B cell (primary cell): ENCODE results near the gene CELF4. TPM values are rescaled to one million over a fixed set of nuclear protein-coding genes. Genes with fewer than 3 reads are reported as not detected.

Source experiments
- ATAC-seq: fragments of 200-7000 bp; cut with Tn5 transposase; one replicate; pipeline ENCODE4 v1.10.0; 2021; ENCODE audit warnings: low read depth, mild to moderate bottlenecking, moderate number of reproducible peaks, moderate library complexity
- CTCF ChIA-PET: fragments of 350-600 bp; sonication (Branson Sonifier 250); formaldehyde crosslinking; loops from one replicate; lab custom pipeline; 2021; ENCODE audit warnings: antibody characterized with exemption, inconsistent platforms; lab: Charles Lee
- POLR2A ChIA-PET: fragments of 350-600 bp; sonication (Branson Sonifier 250); formaldehyde crosslinking; loops from one replicate; lab custom pipeline; 2021; ENCODE audit warnings: antibody characterized with exemption; lab: Charles Lee
- DNase-seq: peaks from one replicate; pipeline ENCODE4 v3.0.0; 2013
- H2AFZ ChIP-seq: 2 replicates; pipeline ENCODE4 v1.6.1; 2012; ENCODE audit warnings: mild to moderate bottlenecking, low read depth, low read length; ENCODE audit not compliant: insufficient read depth, poor library complexity, severe bottlenecking
- H3K27ac ChIP-seq, 2 donors: 1 replicate in 1 of 2; 2 replicates in 1 of 2; pipeline ENCODE4 v1.5.1; 2012 to 2013; ENCODE audit warnings: low read length in 2 of 2, mild to moderate bottlenecking in 2 of 2, moderate library complexity in 1 of 2
- H3K27me3 ChIP-seq, 4 experiments: fragments of 200-600 bp in 1 of 4; sonication (generic) in 1 of 4; replicated peaks in 1 of 4; 1 replicate in 2 of 4; 2 replicates in 2 of 4; pipeline versions ENCODE4 v1.6.1 to v1.7.0; 2013 to 2016; ENCODE audit warnings: low read length in 3 of 4, mild to moderate bottlenecking in 2 of 4, mixed read lengths in 1 of 4, moderate library complexity in 1 of 4; ENCODE audit not compliant: insufficient read depth in 4 of 4, control insufficient read depth in 3 of 4; ENCODE audit errors: control extremely low read depth in 1 of 4
- H3K36me3 ChIP-seq, 2 experiments: replicated peaks in 1 of 2; 1 replicate in 1 of 2; 2 replicates in 1 of 2; pipeline versions ENCODE4 v1.6.1 to v1.7.1; 2013; ENCODE audit warnings: low read length in 1 of 2; ENCODE audit not compliant: insufficient read depth in 2 of 2, control insufficient read depth in 1 of 2; ENCODE audit errors: control extremely low read depth in 1 of 2, extremely low read depth in 1 of 2
- H3K4me1 ChIP-seq, 2 donors: fragments of 200-600 bp in 1 of 2; sonication (generic) in 1 of 2; 1 replicate in 1 of 2; 2 replicates in 1 of 2; pipeline versions ENCODE4 v1.5.1 to v1.6.1; 2013 to 2017; ENCODE audit warnings: low read length in 2 of 2; ENCODE audit not compliant: control insufficient read depth in 2 of 2, insufficient read depth in 2 of 2
- H3K4me2 ChIP-seq: replicated peaks from 2 replicates; pipeline ENCODE3; 2012; ENCODE audit warnings: mild to moderate bottlenecking, low read depth, low read length; ENCODE audit not compliant: poor library complexity, severe bottlenecking
- H3K4me3 ChIP-seq, 5 experiments: fragments of 200-600 bp in 1 of 5; sonication (generic) in 1 of 5; 1 replicate in 3 of 5; 2 replicates in 2 of 5; pipeline versions ENCODE4 v1.5.1 to v1.7.0; 2011 to 2016; ENCODE audit warnings: low read length in 4 of 5, mild to moderate bottlenecking in 4 of 5, low read depth in 2 of 5, control low read depth in 1 of 5, moderate library complexity in 1 of 5; ENCODE audit not compliant: insufficient read depth in 1 of 5; ENCODE audit errors: control extremely low read depth in 1 of 5, extremely low read depth in 1 of 5
- H3K79me2 ChIP-seq: fragments of 200-600 bp; sonication (generic); one replicate; pipeline ENCODE4 v1.6.0; 2016; ENCODE audit warnings: low read length; ENCODE audit not compliant: control insufficient read depth, insufficient read depth
- H3K9ac ChIP-seq: fragments of 200-600 bp; sonication (generic); 2 replicates; pipeline ENCODE4 v1.6.1; 2017; ENCODE audit warnings: mild to moderate bottlenecking, low read length, moderate library complexity
- H3K9me3 ChIP-seq, 3 donors: one replicate each; pipeline versions ENCODE4 v1.6.1 to v1.7.1; 2013; ENCODE audit warnings: low read length in 2 of 3; ENCODE audit not compliant: control insufficient read depth in 2 of 3, insufficient read depth in 1 of 3; ENCODE audit errors: control extremely low read depth in 1 of 3
- H4K20me1 ChIP-seq: 2 replicates; pipeline ENCODE4 v1.6.0; 2012; ENCODE audit warnings: mild to moderate bottlenecking, low read length; ENCODE audit not compliant: insufficient read depth, control insufficient read depth, poor library complexity, severe bottlenecking
- H3K27ac Mint-ChIP-seq: one replicate; pipeline ENCODE4 v1.8.0; 2021; ENCODE audit warnings: mixed read lengths
- H3K27me3 Mint-ChIP-seq: one replicate; pipeline ENCODE4 v1.8.0; 2021; ENCODE audit warnings: mixed read lengths
- H3K4me1 Mint-ChIP-seq: one replicate; pipeline ENCODE4 v1.8.0; 2021; ENCODE audit warnings: mixed read lengths
- H3K4me3 Mint-ChIP-seq: one replicate; pipeline ENCODE4 v1.8.0; 2021; ENCODE audit warnings: mixed read lengths
- H3K9me3 Mint-ChIP-seq: one replicate; pipeline ENCODE4 v1.8.0; 2022; ENCODE audit warnings: mixed read lengths; ENCODE audit not compliant: insufficient read depth
- EZH2 ChIP-seq: IDR thresholded peaks from 2 replicates; pipeline ENCODE4 v1.6.1; 2012; ENCODE audit warnings: borderline replicate concordance, low read depth, mild to moderate bottlenecking, moderate library complexity, low read length; ENCODE audit not compliant: insufficient read depth, poor library complexity, severe bottlenecking
- WGBS: methylation state at CpG from one replicate; pipeline ENCODE4 v1.1.5; 2013; ENCODE audit warnings: missing lambda C conversion rate; ENCODE audit not compliant: insufficient coverage; 5-methylcytosine and 5-hydroxymethylcytosine counted together
- intact Hi-C: fragments of 100-400 bp; cut with micrococcal nuclease; formaldehyde crosslinking; loops from one replicate; pipeline ENCODE4 v1.10.0; 2022
- polyA plus RNA-seq: library from polyadenylated mRNA; depleted of rRNA; stranded (reverse); fragments of >200 nt; gene quantifications from 2 replicates; pipeline ENCODE4 v1.2.3, GENCODE V29; 2012
- total RNA-seq, 2 donors: library from RNA; stranded (reverse); fragments of 120-200 nt in 1 of 2; gene quantifications; 1 replicate in 1 of 2; 2 replicates in 1 of 2; pipeline versions ENCODE4 v1.2.3 to v1.2.4, GENCODE V29; 2013 to 2022
- TF ChIP-seq, protein P1 (sequence below): fragments of 200-600 bp; IDR thresholded peaks from one replicate; pipeline ENCODE4 v1.8.0; 2022; ENCODE audit warnings: antibody characterized with exemption, mild to moderate bottlenecking

The CELF4 gene
- total and polyA plus RNA-seq, 2 donors (not counting 1 experiment from before 2014, with no cell fraction given) = not detected

DNA sequence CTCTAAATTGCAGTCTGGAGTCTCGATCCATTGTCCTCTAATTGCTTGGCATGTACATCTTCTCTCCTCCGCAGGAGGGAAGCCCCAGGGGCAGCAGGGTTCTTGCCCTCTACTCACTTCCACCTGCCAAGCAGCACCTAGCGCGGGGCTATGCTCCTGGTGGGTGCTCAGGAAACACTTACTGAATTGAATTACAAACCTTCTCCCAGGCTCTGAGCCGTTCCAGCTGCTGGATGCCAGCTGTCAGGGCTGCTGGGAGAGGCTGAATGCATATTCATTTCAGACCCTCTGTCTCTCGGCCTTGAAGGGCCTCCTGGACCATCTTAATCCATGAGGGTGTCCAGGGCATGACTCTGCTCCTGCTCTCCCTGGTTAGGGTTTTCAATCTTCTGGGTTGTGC is 94.0 kb downstream of the CELF4 start:
- Histone ChIP-seq H3K9me3 (peaks cover 0 to 13% (median 0%) of the 10 kb centered on the region in 3 donors), H3K4me1 (no peaks in the 10 kb centered on the region), H3K27me3 (peaks cover 0 to 6% (median 0%) of the 10 kb centered on the region in 4 experiments), H4K20me1 (no peaks in the 10 kb centered on the region), H3K79me2 (no peaks in the 10 kb centered on the region), H3K4me3 (no peak overlapping the region), H3K4me2 (no peak overlapping the region), H3K36me3 (no peaks in the 10 kb centered on the region), H3K9ac (no peak overlapping the region), H3K27ac (no peak overlapping the region), H2AFZ (no peak overlapping the region)
- no peak for ATAC-seq
- DNase-seq = no peak
- Mint-ChIP-seq H3K9me3 (peaks cover 2% of the 10 kb centered on the region), H3K4me1 (no peaks in the 10 kb centered on the region), H3K4me3 (no peak overlapping the region), H3K27ac (no peak overlapping the region), H3K27me3 (peaks cover 7% of the 10 kb centered on the region)
- WGBS = 88% methylated on average over 5 of the region's 6 CpGs
- ChIA-PET CTCF (no interaction called here), POLR2A (no interaction called here)
- TF ChIP-seq, protein P1, sequence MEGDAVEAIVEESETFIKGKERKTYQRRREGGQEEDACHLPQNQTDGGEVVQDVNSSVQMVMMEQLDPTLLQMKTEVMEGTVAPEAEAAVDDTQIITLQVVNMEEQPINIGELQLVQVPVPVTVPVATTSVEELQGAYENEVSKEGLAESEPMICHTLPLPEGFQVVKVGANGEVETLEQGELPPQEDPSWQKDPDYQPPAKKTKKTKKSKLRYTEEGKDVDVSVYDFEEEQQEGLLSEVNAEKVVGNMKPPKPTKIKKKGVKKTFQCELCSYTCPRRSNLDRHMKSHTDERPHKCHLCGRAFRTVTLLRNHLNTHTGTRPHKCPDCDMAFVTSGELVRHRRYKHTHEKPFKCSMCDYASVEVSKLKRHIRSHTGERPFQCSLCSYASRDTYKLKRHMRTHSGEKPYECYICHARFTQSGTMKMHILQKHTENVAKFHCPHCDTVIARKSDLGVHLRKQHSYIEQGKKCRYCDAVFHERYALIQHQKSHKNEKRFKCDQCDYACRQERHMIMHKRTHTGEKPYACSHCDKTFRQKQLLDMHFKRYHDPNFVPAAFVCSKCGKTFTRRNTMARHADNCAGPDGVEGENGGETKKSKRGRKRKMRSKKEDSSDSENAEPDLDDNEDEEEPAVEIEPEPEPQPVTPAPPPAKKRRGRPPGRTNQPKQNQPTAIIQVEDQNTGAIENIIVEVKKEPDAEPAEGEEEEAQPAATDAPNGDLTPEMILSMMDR = no peak
- TF ChIP-seq EZH2 = no peak
- intact Hi-C loops = no loop called here

DNA sequence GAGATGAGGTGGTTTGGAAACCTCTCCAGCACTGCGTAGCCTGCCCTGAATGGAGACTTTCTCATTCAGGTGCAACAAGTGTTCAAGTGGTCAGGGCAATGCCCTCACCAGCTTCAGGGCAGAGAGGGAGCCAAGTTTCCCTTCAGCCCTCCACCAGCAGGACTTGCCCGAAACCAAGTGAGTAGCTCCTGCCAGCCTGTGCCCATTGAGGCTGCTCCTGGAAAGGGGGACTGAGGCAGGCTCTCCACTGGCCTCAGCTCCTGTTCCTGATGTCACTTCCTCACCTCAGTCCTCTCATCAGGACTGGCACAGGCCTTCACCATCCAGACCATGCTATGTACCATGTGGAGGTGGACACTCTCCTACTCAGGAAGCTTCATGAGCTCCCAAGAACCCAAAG is 94.6 kb downstream of the CELF4 start:
- H3K4me1 Mint-ChIP-seq = no peaks in the 10 kb centered on the region
- H3K9me3 ChIP-seq = peaks cover 0 to 11% (median 0%) of the 10 kb centered on the region in 3 donors
- no peaks in the 10 kb centered on the region for H3K79me2 ChIP-seq
- POLR2A ChIA-PET = no interaction called here
- H3K9me3 Mint-ChIP-seq = peaks cover 2% of the 10 kb centered on the region
- H3K27me3 Mint-ChIP-seq = peaks cover 7% of the 10 kb centered on the region
- no peak overlapping the region for H3K27ac ChIP-seq
- H2AFZ ChIP-seq = no peak overlapping the region
- DNase-seq (no peak), ATAC-seq (no peak)
- H3K27me3 ChIP-seq = peaks cover 0 to 6% (median 0%) of the 10 kb centered on the region in 4 experiments
- no peak overlapping the region for H3K27ac Mint-ChIP-seq
- 85% methylated on average over 2 of the region's 2 CpGs for WGBS
- no peak overlapping the region for H3K9ac ChIP-seq
- no peaks in the 10 kb centered on the region for H3K36me3 ChIP-seq
- TF ChIP-seq, protein P1 = no peak
- TF ChIP-seq EZH2 = no peak
- CTCF ChIA-PET = interaction anchor here (0.7 kb wide), 1 partner anchor 13 kb away, joined by 4 read pairs; no protein-coding TSS in a partner anchor
- H3K4me3 Mint-ChIP-seq = no peak overlapping the region
- no peak overlapping the region for H3K4me2 ChIP-seq
- intact Hi-C loops = no loop called here
- no peaks in the 10 kb centered on the region for H3K4me1 ChIP-seq
- H3K4me3 ChIP-seq = no peak overlapping the region
- H4K20me1 ChIP-seq = no peaks in the 10 kb centered on the region
